ENCODE measurements around the gene EYA2. TPM values are rescaled to one million over a fixed set of nuclear protein-coding genes. Genes with fewer than 3 reads are reported as not detected.

Gene EYA2
- polyA plus RNA-seq, 3 donors: 0.04 to 0.16 TPM; not detected in 1

DNA sequence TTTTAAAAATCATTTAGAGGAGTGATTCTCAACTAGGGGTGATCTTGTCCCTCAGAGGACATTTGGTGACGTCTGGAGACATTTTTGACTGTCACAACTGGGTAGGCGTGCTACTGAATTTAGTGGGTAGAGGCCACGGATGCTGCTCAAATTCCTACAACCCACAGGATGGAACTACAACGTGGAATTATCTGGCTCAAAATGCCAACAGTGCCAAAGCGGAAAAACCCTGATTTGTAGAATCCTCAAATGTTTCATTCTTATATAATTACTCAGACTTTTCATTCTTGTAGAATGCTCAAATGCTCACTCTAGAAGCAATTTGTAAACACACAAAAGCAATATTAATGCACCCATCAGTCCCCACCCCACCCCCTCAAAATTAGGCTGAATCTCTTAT, 232.1 kb downstream of the EYA2 start:
- H3K36me3 Mint-ChIP-seq: peaks cover 4 to 8% of the 10 kb centered on the region in 2 donors
- H3K27me3 Mint-ChIP-seq (ENCODE audit: low read depth in 3 of 3): peaks cover 4 to 18% (median 8%) of the 10 kb centered on the region in 3 donors
- H3K4me3 Mint-ChIP-seq: no peak overlapping the region
- Histone ChIP-seq H3K36me3 (replicated peaks in 1 of 2; ENCODE audit: control insufficient read depth in 1 of 2, insufficient read depth in 2 of 2, low read length in 2 of 2) (no peaks in the 10 kb centered on the region), H3K4me3 (replicated peaks in 1 of 3; ENCODE audit: low read depth in 2 of 3, low read length in 3 of 3) (no peak overlapping the region), H3K27me3 (ENCODE audit: control insufficient read depth in 2 of 2, insufficient read depth in 2 of 2, low read length in 2 of 2) (no peaks in the 10 kb centered on the region), H3K4me1 (ENCODE audit: control insufficient read depth in 1 of 2, insufficient read depth in 2 of 2, low read length in 2 of 2) (peaks cover 29% of the 10 kb centered on the region in 2 donors), H3K9ac (ENCODE audit: insufficient read depth, low read length, poor library complexity, severe bottlenecking) (no peak overlapping the region), H3K79me2 (ENCODE audit: insufficient read depth, low read length) (no peaks in the 10 kb centered on the region), H3K27ac (ENCODE audit: low read depth in 1 of 2, low read length in 2 of 2) (no peak overlapping the region), H3K4me2 (replicated peaks; ENCODE audit: extremely low read depth, low read length, poor library complexity, severe bottlenecking) (no peak overlapping the region), H3K9me3 (replicated peaks in 1 of 2; ENCODE audit: control insufficient read depth in 1 of 2, insufficient read depth in 1 of 2, low read length in 2 of 2) (no peaks in the 10 kb centered on the region), H2AFZ (ENCODE audit: insufficient read depth, low read depth, low read length, poor library complexity, severe bottlenecking) (no peak overlapping the region), H4K20me1 (ENCODE audit: insufficient read depth, low read length) (no peaks in the 10 kb centered on the region)
- TF ChIP-seq, protein P1, sequence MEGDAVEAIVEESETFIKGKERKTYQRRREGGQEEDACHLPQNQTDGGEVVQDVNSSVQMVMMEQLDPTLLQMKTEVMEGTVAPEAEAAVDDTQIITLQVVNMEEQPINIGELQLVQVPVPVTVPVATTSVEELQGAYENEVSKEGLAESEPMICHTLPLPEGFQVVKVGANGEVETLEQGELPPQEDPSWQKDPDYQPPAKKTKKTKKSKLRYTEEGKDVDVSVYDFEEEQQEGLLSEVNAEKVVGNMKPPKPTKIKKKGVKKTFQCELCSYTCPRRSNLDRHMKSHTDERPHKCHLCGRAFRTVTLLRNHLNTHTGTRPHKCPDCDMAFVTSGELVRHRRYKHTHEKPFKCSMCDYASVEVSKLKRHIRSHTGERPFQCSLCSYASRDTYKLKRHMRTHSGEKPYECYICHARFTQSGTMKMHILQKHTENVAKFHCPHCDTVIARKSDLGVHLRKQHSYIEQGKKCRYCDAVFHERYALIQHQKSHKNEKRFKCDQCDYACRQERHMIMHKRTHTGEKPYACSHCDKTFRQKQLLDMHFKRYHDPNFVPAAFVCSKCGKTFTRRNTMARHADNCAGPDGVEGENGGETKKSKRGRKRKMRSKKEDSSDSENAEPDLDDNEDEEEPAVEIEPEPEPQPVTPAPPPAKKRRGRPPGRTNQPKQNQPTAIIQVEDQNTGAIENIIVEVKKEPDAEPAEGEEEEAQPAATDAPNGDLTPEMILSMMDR (IDR thresholded peaks at IDR 0.05): no peak
- no peak for DNase-seq
- H3K27ac Mint-ChIP-seq: peak overlapping the region in 5 of 7 donors; percentile 32 to 99 (median 96)
- H3K9me3 Mint-ChIP-seq: peaks cover 2 to 8% (median 4%) of the 10 kb centered on the region in 7 donors
- WGBS (ENCODE audit: insufficient coverage): 91% methylated on average over 4 of the region's 5 CpGs
- intact Hi-C loops (cut with micrococcal nuclease): no loop called here
- peaks cover 33% of the 10 kb centered on the region for H3K4me1 Mint-ChIP-seq

DNA sequence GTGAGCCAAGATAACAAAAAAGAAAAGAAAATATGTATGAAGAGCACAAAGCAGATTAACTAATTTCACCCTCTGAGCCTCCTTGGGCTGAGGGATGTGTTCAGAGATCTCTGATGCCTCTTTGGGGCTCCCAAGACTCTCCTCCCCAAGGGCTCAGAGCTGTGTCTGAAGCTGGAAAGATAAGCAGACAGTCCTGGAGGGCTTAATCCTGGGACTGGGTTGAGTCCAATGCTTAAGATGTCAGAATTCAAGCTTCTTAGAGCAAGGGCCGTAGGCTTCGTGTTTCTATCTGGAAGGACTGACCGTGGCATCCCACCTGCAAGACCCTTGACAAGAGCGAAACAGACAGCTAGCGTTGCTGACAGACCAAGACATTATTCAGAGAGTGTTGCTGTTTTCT, 232.9 kb downstream of the EYA2 start:
- no peaks in the 10 kb centered on the region for H3K27me3 ChIP-seq (ENCODE audit: control insufficient read depth in 2 of 2, insufficient read depth in 2 of 2, low read length in 2 of 2)
- H3K4me2 ChIP-seq (replicated peaks; ENCODE audit: extremely low read depth, low read length, poor library complexity, severe bottlenecking): no peak overlapping the region
- peaks cover 4 to 18% (median 5%) of the 10 kb centered on the region in 3 donors for H3K27me3 Mint-ChIP-seq (ENCODE audit: low read depth in 3 of 3)
- H3K27ac Mint-ChIP-seq: peak overlapping the region in 2 of 7 donors; percentile 12 to 49
- H3K9ac ChIP-seq (ENCODE audit: insufficient read depth, low read length, poor library complexity, severe bottlenecking): no peak overlapping the region
- peaks cover 2 to 8% (median 3%) of the 10 kb centered on the region in 7 donors for H3K9me3 Mint-ChIP-seq
- peaks cover 37% of the 10 kb centered on the region for H3K4me1 Mint-ChIP-seq
- H3K36me3 ChIP-seq (replicated peaks in 1 of 2; ENCODE audit: control insufficient read depth in 1 of 2, insufficient read depth in 2 of 2, low read length in 2 of 2): no peaks in the 10 kb centered on the region
- H2AFZ ChIP-seq (ENCODE audit: insufficient read depth, low read depth, low read length, poor library complexity, severe bottlenecking): no peak overlapping the region
- H3K9me3 ChIP-seq (replicated peaks in 1 of 2; ENCODE audit: control insufficient read depth in 1 of 2, insufficient read depth in 1 of 2, low read length in 2 of 2): no peaks in the 10 kb centered on the region
- peaks cover 33 to 34% of the 10 kb centered on the region in 2 donors for H3K4me1 ChIP-seq (ENCODE audit: control insufficient read depth in 1 of 2, insufficient read depth in 2 of 2, low read length in 2 of 2)
- 98% methylated on average over 4 of the region's 5 CpGs for WGBS (ENCODE audit: insufficient coverage)
- intact Hi-C loops (cut with micrococcal nuclease): no loop called here
- H3K4me3 Mint-ChIP-seq: peak overlapping the region in 1 of 2 donors; percentile 48
- DNase-seq: no peak
- H3K79me2 ChIP-seq (ENCODE audit: insufficient read depth, low read length): no peaks in the 10 kb centered on the region
- H3K4me3 ChIP-seq (replicated peaks in 1 of 3; ENCODE audit: low read depth in 2 of 3, low read length in 3 of 3): no peak overlapping the region
- TF ChIP-seq, protein P1 (IDR thresholded peaks at IDR 0.05): no peak
- H3K27ac ChIP-seq (ENCODE audit: low read depth in 1 of 2, low read length in 2 of 2): no peak overlapping the region
- peaks cover 4 to 8% of the 10 kb centered on the region in 2 donors for H3K36me3 Mint-ChIP-seq
- H4K20me1 ChIP-seq (ENCODE audit: insufficient read depth, low read length): no peaks in the 10 kb centered on the region

All from CD14-positive monocyte (primary cell).